H1 (cell line): ENCODE results near the gene SNHG17.

Experiments used
- CEBPB ChIP-seq: IDR thresholded peaks from 2 replicates; pipeline ENCODE4 v1.6.1; 2012; ENCODE audit warnings: low read depth, low read length
- EZH2 ChIP-seq: fragments of 200-600 bp; sonication (generic); IDR thresholded peaks from 2 replicates; pipeline ENCODE4 v1.7.1; 2012; ENCODE audit warnings: low read depth, mild to moderate bottlenecking, moderate library complexity, low read length, inconsistent platforms; ENCODE audit not compliant: severe bottlenecking
- FOSL1 ChIP-seq: IDR thresholded peaks from 2 replicates; pipeline ENCODE4 v1.6.1; 2011; ENCODE audit warnings: mild to moderate bottlenecking, low read depth, low read length, moderate library complexity; ENCODE audit not compliant: insufficient read depth
- KDM1A ChIP-seq: fragments of 200-600, 300-600 bp; sonication (generic); IDR thresholded peaks from 2 replicates; pipeline ENCODE4 v1.7.1; 2016; ENCODE audit warnings: mild to moderate bottlenecking, low read length, borderline replicate concordance
- POLR2A ChIP-seq, 2 experiments: IDR thresholded peaks; 1 replicate in 1 of 2; 2 replicates in 1 of 2; pipeline ENCODE4 v1.6.1; 2011; ENCODE audit warnings: low read depth in 2 of 2, low read length in 2 of 2, mild to moderate bottlenecking in 2 of 2; ENCODE audit errors: control extremely low read depth in 1 of 2
- POU5F1 ChIP-seq: IDR thresholded peaks from 2 replicates; pipeline ENCODE4 v1.6.1; 2011; ENCODE audit warnings: low read depth, mild to moderate bottlenecking, low read length, moderate library complexity
- RFX5 ChIP-seq: IDR thresholded peaks from 2 replicates; pipeline ENCODE4 v1.6.1; 2011; ENCODE audit warnings: low read depth, low read length, improper control_type of control experiment, borderline replicate concordance
- SP1 ChIP-seq: IDR thresholded peaks from 2 replicates; pipeline ENCODE4 v1.6.1; 2011; ENCODE audit warnings: low read depth, low read length
- TAF1 ChIP-seq: IDR thresholded peaks from 2 replicates; pipeline ENCODE4 v1.6.1; 2011; ENCODE audit warnings: mild to moderate bottlenecking, low read depth, low read length
- TCF12 ChIP-seq: IDR thresholded peaks from 2 replicates; pipeline ENCODE4 v1.6.1; 2011; ENCODE audit warnings: low read depth, mild to moderate bottlenecking, low read length
- TF ChIP-seq, protein P1 (sequence below), 3 experiments: IDR thresholded peaks; 1 replicate in 2 of 3; 2 replicates in 1 of 3; pipeline versions ENCODE4 v1.5.1 to v1.6.1; 2011; ENCODE audit warnings: low read length in 3 of 3, mild to moderate bottlenecking in 3 of 3, inconsistent platforms in 2 of 3, low read depth in 1 of 3, moderate library complexity in 1 of 3; ENCODE audit not compliant: insufficient read depth in 1 of 3; ENCODE audit errors: control extremely low read depth in 1 of 3
- TF ChIP-seq, protein P2 (sequence below): IDR thresholded peaks from 2 replicates; pipeline ENCODE4 v1.6.1; 2012; ENCODE audit warnings: inconsistent platforms

DNA sequence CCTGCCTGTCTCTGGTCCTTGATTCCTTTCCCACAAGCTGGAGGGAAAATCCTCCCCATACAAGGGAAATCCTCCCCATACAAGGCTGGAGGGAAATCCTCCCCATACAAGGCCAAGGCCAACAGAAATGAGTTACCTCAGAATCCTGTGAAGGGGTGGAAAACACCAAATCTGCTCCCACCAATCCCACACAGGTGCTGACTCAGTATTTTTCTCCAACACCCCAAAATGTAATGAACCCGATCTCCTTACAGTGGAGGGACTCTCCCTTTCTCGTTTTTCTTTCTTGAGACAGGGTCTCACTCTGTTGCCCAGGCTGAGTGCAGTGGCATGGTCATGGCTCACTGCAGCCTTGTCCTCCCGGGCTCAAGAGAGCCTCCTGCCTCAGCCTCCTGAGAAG lies 6.3 kb downstream of the SNHG17 start:
- TF ChIP-seq KDM1A (no peak), TAF1 (no peak), TCF12 (no peak), RFX5 (no peak), POU5F1 (no peak), POLR2A (IDR thresholded peaks at IDR 0.05; ENCODE audit: control extremely low read depth in 1 of 2, low read depth in 2 of 2, low read length in 2 of 2) (0 out of 3 replicates have a peak, but pooled peaks of 1 of the 2 experiments have one; percentile 2), FOSL1 (no peak), EZH2 (no peak), CEBPB (no peak), SP1 (no peak)
- TF ChIP-seq, protein P1, sequence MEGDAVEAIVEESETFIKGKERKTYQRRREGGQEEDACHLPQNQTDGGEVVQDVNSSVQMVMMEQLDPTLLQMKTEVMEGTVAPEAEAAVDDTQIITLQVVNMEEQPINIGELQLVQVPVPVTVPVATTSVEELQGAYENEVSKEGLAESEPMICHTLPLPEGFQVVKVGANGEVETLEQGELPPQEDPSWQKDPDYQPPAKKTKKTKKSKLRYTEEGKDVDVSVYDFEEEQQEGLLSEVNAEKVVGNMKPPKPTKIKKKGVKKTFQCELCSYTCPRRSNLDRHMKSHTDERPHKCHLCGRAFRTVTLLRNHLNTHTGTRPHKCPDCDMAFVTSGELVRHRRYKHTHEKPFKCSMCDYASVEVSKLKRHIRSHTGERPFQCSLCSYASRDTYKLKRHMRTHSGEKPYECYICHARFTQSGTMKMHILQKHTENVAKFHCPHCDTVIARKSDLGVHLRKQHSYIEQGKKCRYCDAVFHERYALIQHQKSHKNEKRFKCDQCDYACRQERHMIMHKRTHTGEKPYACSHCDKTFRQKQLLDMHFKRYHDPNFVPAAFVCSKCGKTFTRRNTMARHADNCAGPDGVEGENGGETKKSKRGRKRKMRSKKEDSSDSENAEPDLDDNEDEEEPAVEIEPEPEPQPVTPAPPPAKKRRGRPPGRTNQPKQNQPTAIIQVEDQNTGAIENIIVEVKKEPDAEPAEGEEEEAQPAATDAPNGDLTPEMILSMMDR (IDR thresholded peaks at IDR 0.05; ENCODE audit: control extremely low read depth in 1 of 3, insufficient read depth in 1 of 3, low read depth in 1 of 3, low read length in 3 of 3): no peak
- TF ChIP-seq, protein P2, sequence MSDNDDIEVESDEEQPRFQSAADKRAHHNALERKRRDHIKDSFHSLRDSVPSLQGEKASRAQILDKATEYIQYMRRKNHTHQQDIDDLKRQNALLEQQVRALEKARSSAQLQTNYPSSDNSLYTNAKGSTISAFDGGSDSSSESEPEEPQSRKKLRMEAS: no peak
